HG03108 (cell line): ENCODE results near the gene RNF125.
A peak's percentile ranks its signal among the peaks of the same experiment; 100 is the strongest.
"Not testable (repeated sequence)": the region's sequence is repeated elsewhere in the genome, so short reads cannot be mapped to it uniquely, and the experiment has no call there.

Source experiments
- ATAC-seq: cut with Tn5 transposase; IDR thresholded peaks from one replicate; pipeline ENCODE4 v1.9.1; 2021; ENCODE audit warnings: moderate library complexity; ENCODE audit not compliant: unreplicated experiment

RNF125 gene

DNA sequence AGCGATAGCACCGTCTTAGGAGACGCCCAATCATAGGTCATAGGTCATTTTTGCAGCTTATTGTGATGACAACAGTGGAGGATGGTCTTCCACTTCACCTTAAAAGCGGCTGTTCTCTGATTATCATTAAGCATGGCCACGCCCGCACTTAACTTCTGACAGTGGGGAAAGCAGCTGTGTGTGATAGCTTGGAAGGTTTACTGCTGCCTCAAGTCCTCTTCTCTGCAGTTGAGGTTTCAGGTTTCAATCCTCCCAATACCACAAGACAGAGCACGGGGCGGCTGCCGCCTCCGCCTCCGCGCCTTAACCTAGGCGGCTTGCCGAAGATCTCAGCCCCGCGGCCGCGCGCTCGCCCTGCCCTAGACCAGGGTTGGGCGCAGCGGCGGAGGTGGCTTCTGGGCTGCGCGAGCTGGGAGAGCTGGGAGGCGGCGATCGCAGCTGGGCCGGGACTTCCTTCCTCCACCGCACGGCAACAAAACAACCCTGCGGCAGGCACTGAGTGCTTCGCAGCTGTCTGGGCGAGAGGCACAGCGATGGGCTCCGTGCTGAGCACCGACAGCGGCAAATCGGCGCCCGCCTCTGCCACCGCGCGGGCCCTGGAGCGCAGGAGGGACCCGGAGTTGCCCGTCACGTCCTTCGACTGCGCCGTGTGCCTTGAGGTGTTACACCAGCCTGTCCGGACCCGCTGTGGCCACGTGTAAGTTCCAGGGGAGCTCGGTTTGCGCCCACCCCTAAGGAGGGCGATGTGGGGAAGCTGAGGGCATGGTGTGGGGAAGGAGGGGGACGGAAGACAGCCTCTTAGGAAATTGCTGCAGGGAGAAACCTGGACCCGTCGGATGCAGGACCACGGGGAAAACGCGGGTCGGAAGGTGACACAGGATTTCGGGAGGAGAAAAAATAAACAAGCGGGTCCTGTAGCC is at the start of gene RNF125:
RNF125 (plus strand) TSS at position 495 of the 920 bp plus-strand sequence; CDS start at position 534, 39 bp downstream.
- peak; percentile 70 for ATAC-seq

GRCh38 chr18:31970617-31971016 is 48.0 kb upstream of the RNF125 start:
- no peak for ATAC-seq

DNA sequence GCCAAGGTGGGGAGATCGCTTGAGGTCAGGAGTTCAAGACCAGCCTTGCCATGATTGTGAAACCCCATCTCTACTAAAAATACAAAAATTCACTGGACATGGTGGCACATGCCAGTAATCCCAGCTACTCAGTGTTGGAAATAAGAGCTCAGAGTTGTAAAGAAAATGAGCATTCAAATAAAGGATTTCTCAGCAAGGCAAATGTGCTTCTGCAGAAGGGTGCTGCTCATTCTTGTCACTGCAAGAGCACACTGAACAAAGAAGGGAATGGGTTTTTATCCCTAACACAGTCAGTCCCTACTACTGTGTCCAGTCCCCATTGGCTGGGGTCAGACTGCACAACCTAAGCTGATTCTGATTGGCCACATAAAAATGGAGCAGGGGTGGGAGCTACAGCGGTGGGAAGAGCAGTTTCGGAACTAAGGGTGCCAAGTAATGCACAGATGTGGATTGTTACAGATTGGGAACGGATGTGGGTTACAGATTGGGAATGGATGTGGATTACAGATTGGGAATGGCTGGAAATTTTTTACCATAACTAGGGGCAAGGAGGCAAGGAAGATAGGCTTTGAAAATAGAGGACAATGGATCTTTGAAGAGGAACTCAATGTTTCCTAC is 44.6 kb upstream of the RNF125 start:
- ATAC-seq = no peak

GRCh38 chr18:31976242-31976641 is 42.4 kb upstream of the RNF125 start:
- ATAC-seq = no peak

- no peak for ATAC-seq
Measured at GRCh38 chr18:31977270-31977872, 41.3 kb upstream of the RNF125 start.

- no peak for ATAC-seq
Measured at GRCh38 chr18:31978616-31979015, 40.0 kb upstream of the RNF125 start.

- ATAC-seq = no peak
Measured at GRCh38 chr18:31979714-31980113, 38.9 kb upstream of the RNF125 start.

- ATAC-seq = no peak
Measured at GRCh38 chr18:31980863-31981262, 37.8 kb upstream of the RNF125 start.

DNA sequence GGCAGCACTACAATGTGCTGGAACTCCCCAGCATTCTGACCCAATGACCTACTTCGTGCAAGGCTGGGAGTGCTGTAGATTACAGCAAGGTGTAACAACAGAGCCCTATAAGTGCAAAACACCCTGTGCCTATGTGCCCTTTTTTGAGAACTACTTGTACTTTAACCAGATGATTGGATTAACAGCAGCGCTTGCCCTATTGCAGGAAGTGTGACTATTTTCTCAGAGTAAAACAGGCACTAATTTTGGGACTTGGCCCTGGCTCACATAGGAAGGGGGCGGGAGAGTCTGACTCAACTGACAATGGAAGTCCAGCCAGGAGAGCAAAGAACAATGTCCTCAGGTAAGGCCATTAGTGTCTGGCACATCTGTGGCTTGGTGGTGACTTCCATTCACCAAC is 35.6 kb upstream of the RNF125 start:
- no peak for ATAC-seq

DNA sequence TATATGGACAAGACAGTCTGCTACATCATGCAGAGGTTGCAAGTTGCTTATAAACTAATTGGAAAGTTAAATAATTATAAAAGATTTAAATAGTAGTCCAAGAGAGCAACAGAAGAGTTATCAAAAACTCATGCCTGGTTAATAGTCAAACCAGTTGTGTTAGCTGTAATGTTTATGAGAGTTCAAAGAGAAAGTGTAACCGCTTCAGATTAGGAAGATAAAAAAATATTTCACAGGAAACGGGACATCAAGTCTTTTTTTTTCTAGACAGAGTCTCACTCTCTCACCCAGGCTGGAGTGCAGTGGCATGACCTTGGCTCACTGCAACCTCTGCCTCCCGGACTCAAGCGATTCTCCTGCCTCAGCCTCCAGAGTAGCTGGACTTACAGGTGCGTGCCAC is 34.6 kb upstream of the RNF125 start:
- no peak for ATAC-seq

- peak; percentile 100 for ATAC-seq
Measured at GRCh38 chr18:31990823-31991222, 27.8 kb upstream of the RNF125 start.

- ATAC-seq = no peak
Measured at GRCh38 chr18:31996007-31996406, 22.6 kb upstream of the RNF125 start.

- ATAC-seq = no peak
Measured at GRCh38 chr18:31998880-31999412, 19.7 kb upstream of the RNF125 start.

DNA sequence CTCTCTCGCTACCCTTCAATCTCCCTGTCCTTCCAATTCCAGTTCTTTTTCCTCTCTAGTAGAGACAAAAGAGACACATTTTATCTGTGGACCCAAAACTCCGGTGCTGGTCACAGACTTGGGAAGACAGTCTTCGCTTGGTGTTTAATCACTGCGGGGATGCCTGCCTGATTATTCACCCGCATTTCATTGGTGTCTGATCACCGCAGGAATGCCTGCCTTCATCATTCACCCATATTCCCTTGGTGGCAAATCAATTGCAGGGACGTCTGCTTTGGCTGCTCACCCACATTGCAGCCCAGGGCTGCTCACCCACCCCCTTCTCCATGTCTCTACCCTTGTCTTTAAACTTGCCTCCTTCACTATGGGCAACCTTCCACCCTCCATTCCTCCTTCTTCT is 17.5 kb upstream of the RNF125 start:
- ATAC-seq = not testable (repeated sequence)

DNA sequence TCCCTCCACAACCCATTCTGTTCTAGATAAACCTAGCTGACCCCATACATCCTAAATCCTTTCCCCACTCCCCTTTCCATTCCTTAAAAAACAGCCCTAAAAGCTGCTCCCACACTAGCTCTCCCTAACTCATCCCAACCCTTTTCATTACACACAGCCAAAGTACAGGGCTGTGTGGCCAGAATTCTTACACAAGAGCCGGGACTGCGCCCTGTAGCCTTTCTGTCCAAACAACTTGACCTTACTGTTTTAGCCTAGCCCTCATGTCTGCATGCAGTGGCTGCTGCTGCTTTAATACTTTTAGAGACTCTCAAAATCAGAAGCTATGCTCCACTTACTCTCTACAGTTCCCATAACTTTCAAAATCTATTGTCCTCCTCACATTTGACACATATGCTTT is 14.8 kb upstream of the RNF125 start:
- ATAC-seq = not testable (repeated sequence)

GRCh38 chr18:32010124-32010721 is 8.4 kb upstream of the RNF125 start:
- no peak for ATAC-seq

- no peak for ATAC-seq
Measured at GRCh38 chr18:32011193-32011592, 7.4 kb upstream of the RNF125 start.

GRCh38 chr18:32019251-32019948 is 775 bp downstream of the RNF125 start:
- peak; percentile 27 for ATAC-seq

DNA sequence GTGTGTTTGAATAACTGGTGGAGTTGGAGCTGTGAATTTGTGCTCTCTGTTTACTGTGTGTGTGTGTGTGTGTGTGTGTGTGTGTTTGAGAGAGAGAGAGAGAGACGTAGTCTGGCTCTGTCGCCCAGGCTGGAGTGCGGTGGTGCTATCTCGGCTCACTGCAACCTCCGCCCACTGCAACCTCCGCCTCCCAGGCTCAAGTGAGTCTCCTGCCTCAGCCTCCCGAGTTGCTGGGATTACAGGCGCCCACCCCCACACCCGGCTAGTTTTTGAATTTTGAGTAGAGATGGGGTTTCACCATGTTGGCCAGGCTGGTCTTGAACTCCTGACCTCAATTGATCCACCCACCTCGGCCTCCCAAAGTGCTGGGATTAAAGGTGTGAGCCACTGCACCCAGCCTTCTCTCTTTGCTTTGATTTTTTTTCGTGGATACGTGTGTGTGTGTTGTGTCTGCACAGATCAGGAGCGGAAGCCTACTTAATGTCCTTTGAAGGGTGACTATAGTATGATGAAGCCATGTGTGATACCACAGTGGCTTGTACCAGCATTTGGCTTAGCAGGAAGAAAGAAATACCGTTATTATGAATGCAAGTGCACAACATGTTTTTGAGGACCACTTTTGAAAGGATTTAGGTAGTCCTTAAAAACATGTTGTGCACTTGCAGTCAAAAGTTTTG is 1.5 kb downstream of the RNF125 start:
- ATAC-seq = not testable (repeated sequence)
